Thoracic aorta (tissue), 2 donors: Measurements from ENCODE around the gene PXYLP1. TPM values are rescaled to one million over a fixed set of nuclear protein-coding genes. Genes with fewer than 3 reads are reported as not detected.

Experiments used
- ATAC-seq: fragments of 150-250 bp; one replicate; pipeline ENCODE4 v1.8.0; 2017; ENCODE audit warnings: low read depth; ENCODE audit not compliant: insufficient number of reproducible peaks, low FRiP score
- DNase-seq: peaks from one replicate; pipeline ENCODE4 v3.0.0-alpha.2; 2020; ENCODE audit warnings: low spot score
- H3K27ac ChIP-seq, 2 donors: fragments of 200-600 bp; sonication (generic); 1 replicate in 1 of 2; 2 replicates in 1 of 2; pipeline ENCODE4 v1.5.1; 2016; ENCODE audit warnings: mild to moderate bottlenecking in 2 of 2, moderate library complexity in 2 of 2
- H3K27me3 ChIP-seq: fragments of 200-600 bp; sonication (generic); replicated peaks from 2 replicates; pipeline ENCODE4 v1.6.0; 2016; ENCODE audit warnings: mild to moderate bottlenecking; ENCODE audit not compliant: insufficient read depth
- H3K36me3 ChIP-seq: fragments of 200-600 bp; sonication (generic); one replicate; pipeline ENCODE4 v1.5.1; 2016
- H3K4me1 ChIP-seq, 2 donors: fragments of 200-600 bp; sonication (generic); 1 replicate in 1 of 2; 2 replicates in 1 of 2; pipeline versions ENCODE4 v1.5.1 to v1.6.0; 2016; ENCODE audit warnings: low read depth in 2 of 2, mild to moderate bottlenecking in 1 of 2; ENCODE audit not compliant: control insufficient read depth in 1 of 2
- H3K4me3 ChIP-seq: fragments of 200-600 bp; sonication (generic); 2 replicates; pipeline ENCODE4 v1.5.1; 2016; ENCODE audit warnings: mild to moderate bottlenecking
- H3K9me3 ChIP-seq: fragments of 200-600 bp; sonication (generic); 2 replicates; pipeline ENCODE4 v1.5.1; 2016
- total RNA-seq, 2 donors: library from RNA; depleted of rRNA; stranded (reverse); fragments of >200 nt; gene quantifications; one replicate each; pipeline versions ENCODE4 v1.1.0 to v1.2.3, GENCODE V29; 2016
- TF ChIP-seq, protein P1 (sequence below): fragments of 200-600 bp; sonication (generic); IDR thresholded peaks from one replicate; pipeline ENCODE4 v1.5.1; 2019; ENCODE audit warnings: antibody characterized with exemption

The PXYLP1 gene
- total RNA-seq, 2 donors from 2014 or later = 15.2 to 23.2 TPM

DNA sequence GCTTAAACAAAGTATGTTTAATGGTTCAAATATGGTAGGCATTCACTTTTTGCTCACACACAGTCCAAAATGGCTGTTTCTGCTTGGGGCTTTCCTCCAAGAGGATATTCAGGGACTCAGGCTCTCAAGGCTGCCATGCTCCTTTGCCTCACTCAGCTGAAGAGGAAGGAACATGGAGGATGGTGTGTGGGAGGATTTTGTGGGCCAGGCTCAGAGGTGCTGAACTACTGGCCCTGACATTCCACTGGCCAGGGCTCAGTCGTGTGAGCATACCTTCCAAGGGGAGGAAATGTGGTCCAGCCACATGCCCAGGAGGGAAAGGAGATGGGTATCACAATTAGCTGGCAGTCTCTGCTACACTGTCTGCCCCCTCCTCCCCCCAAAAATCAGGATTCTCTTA is 8.7 kb downstream of the PXYLP1 start:
- DNase-seq (no peak), ATAC-seq (no peak)
- H3K27ac ChIP-seq = peak overlapping the region in 1 of 2 donors; percentile 72
- TF ChIP-seq, protein P1, sequence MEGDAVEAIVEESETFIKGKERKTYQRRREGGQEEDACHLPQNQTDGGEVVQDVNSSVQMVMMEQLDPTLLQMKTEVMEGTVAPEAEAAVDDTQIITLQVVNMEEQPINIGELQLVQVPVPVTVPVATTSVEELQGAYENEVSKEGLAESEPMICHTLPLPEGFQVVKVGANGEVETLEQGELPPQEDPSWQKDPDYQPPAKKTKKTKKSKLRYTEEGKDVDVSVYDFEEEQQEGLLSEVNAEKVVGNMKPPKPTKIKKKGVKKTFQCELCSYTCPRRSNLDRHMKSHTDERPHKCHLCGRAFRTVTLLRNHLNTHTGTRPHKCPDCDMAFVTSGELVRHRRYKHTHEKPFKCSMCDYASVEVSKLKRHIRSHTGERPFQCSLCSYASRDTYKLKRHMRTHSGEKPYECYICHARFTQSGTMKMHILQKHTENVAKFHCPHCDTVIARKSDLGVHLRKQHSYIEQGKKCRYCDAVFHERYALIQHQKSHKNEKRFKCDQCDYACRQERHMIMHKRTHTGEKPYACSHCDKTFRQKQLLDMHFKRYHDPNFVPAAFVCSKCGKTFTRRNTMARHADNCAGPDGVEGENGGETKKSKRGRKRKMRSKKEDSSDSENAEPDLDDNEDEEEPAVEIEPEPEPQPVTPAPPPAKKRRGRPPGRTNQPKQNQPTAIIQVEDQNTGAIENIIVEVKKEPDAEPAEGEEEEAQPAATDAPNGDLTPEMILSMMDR = no peak
- peaks cover 13 to 68% of the 10 kb centered on the region in 2 donors for H3K4me1 ChIP-seq
- no peaks in the 10 kb centered on the region for H3K36me3 ChIP-seq
- no peaks in the 10 kb centered on the region for H3K9me3 ChIP-seq
- H3K27me3 ChIP-seq = no peaks in the 10 kb centered on the region
- H3K4me3 ChIP-seq = no peak overlapping the region

DNA sequence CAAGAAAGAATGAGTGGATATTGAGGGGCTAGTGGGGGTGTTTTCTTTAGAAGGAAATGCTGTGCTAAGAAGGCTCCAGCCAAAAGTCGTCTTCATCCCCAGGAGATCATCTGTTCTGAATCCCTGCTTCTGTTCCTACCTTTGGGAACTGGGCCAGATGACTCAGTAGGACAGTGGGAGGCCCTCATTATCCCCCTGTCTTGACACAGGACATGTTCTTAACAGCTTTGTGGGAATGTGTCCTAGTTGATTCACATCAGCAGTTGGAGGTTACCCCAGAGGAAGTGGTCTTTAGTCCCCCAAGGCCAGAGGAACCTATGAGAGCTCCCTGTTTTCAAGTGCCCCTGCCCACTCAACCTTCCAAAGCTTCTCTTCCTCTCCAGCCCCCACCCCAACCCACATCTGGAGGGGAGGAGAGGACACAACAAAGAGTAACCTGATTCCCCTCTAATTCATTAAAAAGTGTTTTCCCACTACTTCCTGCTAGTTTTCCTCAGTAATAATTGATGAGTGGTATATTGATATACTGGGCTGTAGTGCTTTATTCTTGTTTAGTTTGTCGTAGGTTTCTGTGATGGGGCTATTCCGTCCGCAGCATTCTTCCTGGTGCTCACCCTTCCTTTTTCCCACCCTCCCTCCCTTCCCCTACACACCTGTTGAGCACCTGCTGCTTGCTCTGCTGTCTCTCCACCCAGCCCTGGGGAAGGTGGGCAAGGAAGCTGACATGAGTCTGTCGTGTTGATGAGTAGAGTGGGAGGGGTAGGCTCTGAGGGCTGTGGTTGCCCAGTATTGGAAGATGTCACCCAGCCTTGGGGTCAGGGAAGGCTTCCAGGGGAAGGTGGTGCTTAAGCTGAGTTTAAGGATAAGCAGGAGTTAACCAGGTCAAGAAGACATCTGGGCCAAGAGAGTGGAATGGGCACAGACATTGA is 9.3 kb downstream of the PXYLP1 start:
- no peaks in the 10 kb centered on the region for H3K36me3 ChIP-seq
- TF ChIP-seq, protein P1 = no peak

DNA sequence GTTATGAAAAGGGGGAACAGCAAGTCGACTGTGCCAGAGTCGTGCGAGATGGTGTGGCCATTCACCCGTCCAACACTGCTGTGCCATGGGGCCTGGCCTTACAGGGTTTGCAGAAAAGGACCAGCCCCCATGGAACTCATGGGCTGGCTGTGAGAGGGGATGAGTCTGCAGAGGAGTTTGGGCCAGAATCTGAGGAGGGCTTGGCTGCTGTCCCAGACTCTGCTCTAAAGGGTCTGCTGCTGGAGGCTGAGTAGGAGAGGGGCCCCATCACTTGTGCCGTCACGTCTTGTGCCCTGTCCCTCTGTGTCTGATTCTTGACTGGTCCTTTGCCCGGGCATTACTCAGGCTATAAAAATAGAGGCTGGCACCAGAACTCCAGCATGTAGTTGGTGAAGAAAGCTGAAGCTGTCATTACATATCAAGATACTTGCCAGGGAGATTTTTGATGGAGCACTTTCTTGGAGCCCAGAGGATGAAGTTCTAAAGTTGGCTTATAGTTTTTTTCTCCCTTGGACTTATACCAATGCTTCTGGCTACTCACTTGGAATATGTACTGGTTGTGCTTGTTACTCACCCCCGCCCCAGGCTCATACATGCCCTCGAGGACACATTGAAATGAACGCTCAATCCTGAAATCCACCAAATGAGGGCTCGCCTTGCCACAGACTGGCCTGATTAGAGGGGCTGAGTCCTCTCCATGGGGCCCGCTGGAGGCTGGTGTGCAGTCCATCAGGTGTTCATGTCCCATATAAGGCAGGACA is 10.2 kb downstream of the PXYLP1 start:
- TF ChIP-seq, protein P1 = no peak
- H3K27ac ChIP-seq = peak overlapping the region; percentile 72 to 86
- peak overlapping the region; percentile 24 for H3K4me3 ChIP-seq

More for the DNA sequence above, 9.3 kb downstream of the PXYLP1 start:
- no peaks in the 10 kb centered on the region for H3K9me3 ChIP-seq
- ATAC-seq (no peak), DNase-seq (no peak)
- peak overlapping the region; percentile 72 to 86 for H3K27ac ChIP-seq
- no peaks in the 10 kb centered on the region for H3K27me3 ChIP-seq
- peaks cover 13 to 68% of the 10 kb centered on the region in 2 donors for H3K4me1 ChIP-seq
- no peak overlapping the region for H3K4me3 ChIP-seq

DNA sequence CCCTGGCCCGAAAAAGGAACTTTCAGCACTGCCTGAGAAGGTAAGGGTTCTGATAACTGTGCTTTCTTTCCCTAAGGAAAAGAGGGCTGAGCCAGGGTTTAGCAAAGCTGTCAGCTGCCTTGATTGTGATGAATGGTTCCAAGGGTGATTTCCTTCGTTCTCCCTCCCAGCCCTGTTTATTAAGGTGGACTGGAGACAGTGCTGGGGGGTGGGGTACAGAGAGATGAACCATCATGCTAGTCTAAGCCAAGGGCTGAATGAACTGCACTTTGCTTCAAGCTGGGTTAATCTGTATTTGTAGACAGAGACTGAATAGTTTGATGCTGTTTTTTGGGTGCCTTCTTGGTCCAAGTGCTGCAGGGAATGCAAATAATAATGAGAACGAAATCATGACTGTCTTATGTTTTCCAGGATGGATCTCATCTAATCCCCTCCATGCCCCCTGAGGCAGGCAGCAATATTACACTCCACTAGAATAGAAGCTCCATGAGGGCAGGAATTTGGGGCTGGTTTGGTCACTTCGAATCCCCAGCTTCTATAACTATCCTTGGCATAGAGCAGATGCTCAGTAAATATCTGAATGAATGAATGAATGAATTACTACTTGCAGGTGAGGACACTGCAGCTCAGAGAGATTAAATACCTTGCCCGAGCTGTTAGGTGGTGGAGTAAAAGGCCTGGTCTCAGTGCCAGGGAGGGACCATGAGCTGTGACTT is 10.9 kb downstream of the PXYLP1 start:
- peak overlapping the region; percentile 72 to 86 for H3K27ac ChIP-seq
- ATAC-seq = peak; percentile 7

More for the DNA sequence above, 10.2 kb downstream of the PXYLP1 start:
- Histone ChIP-seq H3K36me3 (no peaks in the 10 kb centered on the region), H3K4me1 (peaks cover 13 to 68% of the 10 kb centered on the region in 2 donors), H3K27me3 (no peaks in the 10 kb centered on the region), H3K9me3 (no peaks in the 10 kb centered on the region)
- DNase-seq = peak; percentile 77
- peak; percentile 83 for ATAC-seq

More for the DNA sequence above, 10.9 kb downstream of the PXYLP1 start:
- H3K9me3 ChIP-seq = no peaks in the 10 kb centered on the region
- peaks cover 13 to 62% of the 10 kb centered on the region in 2 donors for H3K4me1 ChIP-seq
- TF ChIP-seq, protein P1 = no peak
- DNase-seq = no peak
- no peaks in the 10 kb centered on the region for H3K36me3 ChIP-seq
- peak overlapping the region; percentile 24 for H3K4me3 ChIP-seq
- no peaks in the 10 kb centered on the region for H3K27me3 ChIP-seq
